HG02981 (cell line): ENCODE results near the gene CNR1.

Source experiments
- ATAC-seq: cut with Tn5 transposase; IDR thresholded peaks from one replicate; pipeline ENCODE4 v1.9.1; 2021; ENCODE audit warnings: mild to moderate bottlenecking, moderate library complexity; ENCODE audit not compliant: unreplicated experiment

The CNR1 gene

DNA sequence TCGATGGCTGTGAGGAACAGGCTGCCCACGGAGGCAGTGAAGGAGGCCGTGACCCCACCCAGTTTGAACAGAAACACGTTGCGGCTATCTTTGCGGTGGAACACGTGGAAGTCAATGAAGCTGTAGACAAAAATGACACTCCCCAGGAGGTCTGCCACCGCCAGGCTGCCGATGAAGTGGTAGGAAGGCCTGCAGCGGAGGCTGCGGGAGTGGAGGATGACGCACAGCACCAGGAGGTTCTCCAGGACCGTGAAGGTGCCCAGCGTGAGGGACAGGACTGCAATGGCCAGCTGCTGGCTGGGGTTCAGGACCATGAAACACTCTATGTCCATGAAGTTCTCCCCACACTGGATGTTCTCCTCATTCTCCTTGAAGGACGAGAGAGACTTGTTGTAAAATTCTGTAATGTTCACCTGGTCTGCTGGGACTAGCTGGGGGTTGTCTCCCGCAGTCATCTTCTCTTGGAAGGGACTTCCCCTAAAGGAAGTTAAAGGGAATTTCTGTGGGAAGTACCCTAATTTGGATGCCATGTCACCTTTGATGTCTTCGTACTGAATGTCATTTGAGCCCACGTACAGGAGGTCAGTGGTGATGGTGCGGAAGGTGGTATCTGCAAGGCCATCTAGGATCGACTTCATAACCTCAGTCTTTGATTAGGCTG, 21.4 kb downstream of the CNR1 start:
- no peak for ATAC-seq

DNA sequence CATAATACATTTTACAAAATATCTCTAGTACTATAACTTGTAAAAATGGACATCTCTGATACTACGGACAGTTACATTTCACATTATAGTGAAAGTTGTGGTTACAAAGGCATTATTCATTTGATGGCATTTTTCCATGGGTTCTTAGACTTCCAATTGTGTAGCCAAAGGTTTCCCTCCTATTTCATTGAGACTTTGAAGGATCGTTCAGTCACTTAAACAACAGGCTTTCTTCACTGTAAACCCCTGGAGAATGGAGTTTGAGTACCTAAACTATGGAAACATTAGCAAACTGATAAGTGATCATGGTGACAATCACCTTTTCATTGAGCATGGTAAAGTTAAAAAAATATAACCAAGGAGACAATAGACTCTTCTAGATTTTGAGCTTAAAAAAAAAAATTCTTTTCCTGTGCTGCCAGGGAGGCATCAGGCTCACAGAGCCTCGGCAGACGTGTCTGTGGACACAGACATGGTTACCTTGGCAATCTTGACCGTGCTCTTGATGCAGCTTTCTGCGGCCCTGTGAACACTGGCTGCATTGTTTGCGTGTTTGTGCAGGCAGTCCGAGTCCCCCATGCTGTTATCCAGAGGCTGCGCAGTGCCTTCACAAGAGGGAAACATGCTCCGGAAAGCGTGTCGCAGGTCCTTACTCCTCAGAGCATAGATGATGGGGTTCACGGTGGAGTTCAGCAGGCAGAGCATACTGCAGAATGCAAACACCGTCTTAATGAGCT, 22.6 kb downstream of the CNR1 start:
- no peak for ATAC-seq

GRCh38 chr6:88142297-88142668, 23.9 kb downstream of the CNR1 start:
- ATAC-seq, result no peak

- peak; percentile 93 for ATAC-seq
Measured at GRCh38 chr6:88141561-88142296, 24.4 kb downstream of the CNR1 start.

DNA sequence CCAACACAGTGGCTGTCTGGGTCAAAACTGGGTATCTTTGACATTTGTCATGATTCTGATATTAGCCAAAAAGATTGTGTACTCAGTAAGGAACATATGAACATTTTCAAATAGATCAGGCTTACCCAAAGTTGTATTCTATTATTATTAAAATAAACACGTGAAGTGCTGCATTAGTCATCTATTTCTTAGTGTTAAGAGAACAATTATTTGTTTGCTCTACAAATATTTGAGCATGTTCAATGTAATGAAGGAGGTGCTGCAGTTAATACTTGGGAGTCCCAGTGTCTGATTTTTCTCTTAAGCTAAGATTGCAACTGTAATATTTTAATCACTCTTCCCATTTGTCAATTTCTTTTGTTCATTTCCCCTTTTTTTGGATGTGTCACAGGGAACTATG, 28.2 kb downstream of the CNR1 start:
- ATAC-seq, result no peak

- peak; percentile 67 for ATAC-seq
Measured at GRCh38 chr6:88135578-88136114, 30.5 kb downstream of the CNR1 start.

GRCh38 chr6:88134575-88134974, 31.6 kb downstream of the CNR1 start:
- no peak for ATAC-seq

- no peak for ATAC-seq
Measured at GRCh38 chr6:88133718-88134117, 32.4 kb downstream of the CNR1 start.

DNA sequence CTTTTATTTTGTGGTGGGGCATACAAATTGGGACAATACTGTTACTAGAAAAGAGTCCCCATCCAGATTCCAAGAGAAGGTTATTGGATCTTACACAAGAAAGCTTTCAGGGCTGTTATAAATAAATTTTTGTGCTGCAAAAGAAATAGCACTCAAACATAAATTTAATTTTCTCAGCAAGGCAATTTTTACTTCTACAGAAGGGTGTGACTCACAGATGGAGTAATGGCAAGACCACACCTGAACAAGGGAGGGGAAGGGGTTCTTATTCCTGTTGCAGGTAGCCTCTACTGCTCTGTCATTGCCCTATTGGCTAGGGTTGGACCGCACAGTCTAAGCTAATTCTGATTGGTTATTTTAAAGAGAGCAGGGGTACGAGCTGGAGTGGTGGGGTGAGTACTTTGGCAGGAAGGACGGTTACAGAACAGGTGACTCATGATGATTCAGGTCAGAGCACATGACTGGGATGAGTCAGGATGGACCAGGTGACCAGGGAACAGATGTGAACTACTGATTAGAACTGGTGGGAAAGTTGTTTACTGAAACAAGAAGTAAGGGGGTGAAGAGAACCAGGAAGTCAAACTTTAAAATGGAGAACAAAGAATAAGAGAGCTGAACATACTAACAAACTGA, 41.1 kb downstream of the CNR1 start:
- ATAC-seq, result no peak

DNA sequence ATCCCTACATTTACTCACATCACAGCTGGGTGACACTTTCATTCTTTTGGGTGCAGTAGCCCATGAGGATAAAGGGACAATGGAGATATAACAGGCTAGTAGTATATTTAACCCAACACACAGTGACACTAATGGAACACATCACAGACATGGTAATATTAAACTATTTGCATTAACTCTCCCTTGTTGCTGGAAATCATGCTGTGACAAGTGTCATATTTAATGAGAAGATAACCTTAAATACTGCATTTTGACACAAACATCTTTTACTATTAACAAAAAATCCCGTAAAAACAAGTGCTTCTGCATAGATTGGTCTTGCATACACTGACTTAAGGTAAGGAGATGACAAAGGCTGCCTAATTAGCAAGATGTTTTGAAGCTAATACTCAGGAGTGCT, 45.5 kb downstream of the CNR1 start:
- no peak for ATAC-seq

DNA sequence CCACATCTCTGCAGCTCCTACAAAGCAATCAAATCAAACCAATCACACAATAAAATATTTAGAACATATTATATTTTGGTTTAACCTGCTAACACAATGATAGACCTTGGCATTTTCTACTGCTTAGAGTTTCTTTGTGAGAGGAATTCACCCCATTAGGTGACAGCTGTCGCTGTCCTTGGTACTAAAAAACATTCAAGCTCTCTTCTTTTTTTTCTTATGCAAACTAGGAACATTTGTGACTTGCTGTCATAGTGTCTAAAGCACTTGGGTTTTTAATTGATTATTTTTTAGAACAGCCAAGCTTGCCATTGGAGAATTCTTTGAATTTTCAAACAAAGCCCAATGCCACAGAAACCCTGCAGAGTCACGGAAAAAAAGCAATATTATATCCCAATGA, 46.4 kb downstream of the CNR1 start:
- ATAC-seq, result no peak

GRCh38 chr6:88116276-88116675, 49.9 kb downstream of the CNR1 start:
- no peak for ATAC-seq

GRCh38 chr6:88115307-88115706, 50.8 kb downstream of the CNR1 start:
- ATAC-seq, result no peak

DNA sequence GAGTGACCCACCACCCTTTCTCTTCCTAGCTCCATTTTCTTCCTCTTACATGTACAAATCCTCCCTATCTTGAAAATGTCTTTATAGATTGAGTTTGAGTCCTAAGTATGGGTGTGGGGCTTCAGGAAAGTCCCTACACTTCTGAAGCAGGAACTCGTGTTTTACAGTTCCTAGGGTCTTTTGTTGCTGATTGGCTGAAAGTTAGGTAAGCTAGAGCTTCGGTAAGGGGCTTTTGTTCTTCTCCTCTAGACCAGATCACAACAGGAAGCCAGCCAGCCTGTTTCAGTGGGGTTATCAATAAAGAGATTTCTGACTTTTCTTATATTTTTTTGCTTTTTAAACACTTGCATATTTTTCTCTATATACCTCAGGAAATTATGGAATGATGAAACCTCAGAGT, 51.3 kb downstream of the CNR1 start:
- ATAC-seq, result no peak

GRCh38 chr6:88111991-88112390, 54.2 kb downstream of the CNR1 start:
- ATAC-seq, result no peak

DNA sequence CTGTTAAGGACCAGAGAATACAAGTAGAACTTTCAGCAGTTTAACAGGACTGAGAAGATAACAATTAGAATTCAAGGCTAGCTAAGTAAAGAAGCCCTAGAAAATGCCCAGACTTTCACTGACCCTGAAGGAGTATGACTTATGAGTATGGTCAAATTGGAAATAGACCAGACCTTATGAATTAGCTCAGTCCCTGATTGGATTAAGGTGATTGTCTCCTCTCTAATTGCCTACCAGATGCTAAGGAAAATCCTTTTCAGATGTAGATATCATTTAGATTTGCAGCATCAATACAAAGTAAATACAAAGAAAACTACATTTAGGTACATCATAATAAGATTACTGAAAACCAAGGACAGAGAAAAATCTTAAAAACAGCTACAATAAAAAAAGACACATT, 58.9 kb downstream of the CNR1 start:
- ATAC-seq, result no peak

DNA sequence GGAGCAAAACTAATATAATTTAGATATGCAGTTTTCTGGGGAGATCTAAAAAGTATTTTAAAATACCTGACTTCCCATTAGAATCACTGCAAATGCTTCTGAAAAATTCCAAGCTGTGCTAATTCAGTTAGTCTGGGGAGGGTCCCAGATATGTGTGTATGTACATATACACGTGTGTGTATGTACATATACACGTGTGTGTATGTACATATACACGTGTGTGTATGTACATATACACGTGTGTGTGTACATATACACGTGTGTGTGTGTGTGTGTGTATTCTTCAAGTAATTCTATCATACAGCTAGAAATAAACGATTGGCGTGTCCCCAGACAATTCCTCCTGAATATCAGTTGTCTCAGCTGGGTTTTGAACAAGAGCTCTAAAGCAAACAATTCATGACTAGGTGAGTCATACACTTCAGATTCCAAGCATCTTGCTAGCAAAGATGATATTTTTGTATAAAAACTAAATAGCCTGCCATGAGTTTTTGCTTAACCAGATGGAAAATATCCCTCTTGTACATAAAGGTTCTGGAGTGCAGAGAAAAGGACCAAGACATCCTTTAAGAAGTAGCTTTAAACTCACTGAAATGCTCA, 60.3 kb downstream of the CNR1 start:
- ATAC-seq, result no peak
